SU-DHL-6 (cell line): Measurements from ENCODE around the gene PTGES.

Source experiments
- H2AFZ ChIP-seq: fragments of 200-600 bp; sonication (generic); 2 replicates; pipeline ENCODE4 v1.6.1; 2014; ENCODE audit warnings: low read depth, mild to moderate bottlenecking, moderate library complexity, mixed read lengths, antibody characterized with exemption, low read length; ENCODE audit not compliant: severe bottlenecking
- H3F3A ChIP-seq: fragments of 200-600 bp; shearing (Covaris generic); 2 replicates; pipeline ENCODE4 v1.6.0; 2016; ENCODE audit warnings: antibody characterized with exemption, mild to moderate bottlenecking; ENCODE audit not compliant: insufficient read depth
- H3K27ac ChIP-seq: fragments of 200-600 bp; sonication (generic); 2 replicates; pipeline ENCODE4 v1.5.1; 2016; ENCODE audit warnings: low read depth, mild to moderate bottlenecking, low read length, moderate library complexity, mixed read lengths
- H3K27me3 ChIP-seq: fragments of 200-600 bp; sonication (generic), shearing (Covaris generic); 2 replicates; pipeline ENCODE4 v1.6.0; 2014; ENCODE audit warnings: mild to moderate bottlenecking, low read length
- H3K36me3 ChIP-seq: fragments of 200-600 bp; sonication (generic); 2 replicates; pipeline ENCODE4 v1.6.1; 2014; ENCODE audit warnings: mild to moderate bottlenecking, low read length, mixed read lengths
- H3K4me2 ChIP-seq: fragments of 300-600, 200-600 bp; shearing (Covaris generic), sonication (generic); 2 replicates; pipeline ENCODE4 v1.6.0; 2014; ENCODE audit warnings: low read length, low read depth, mild to moderate bottlenecking; ENCODE audit not compliant: poor library complexity, severe bottlenecking
- H3K4me3 ChIP-seq: fragments of 200-600 bp; sonication (generic); 2 replicates; pipeline ENCODE4 v1.5.1; 2014; ENCODE audit warnings: antibody characterized with exemption, low read length, mild to moderate bottlenecking, mixed read lengths; ENCODE audit not compliant: insufficient read depth, poor library complexity, severe bottlenecking
- H3K79me2 ChIP-seq: fragments of 200-600 bp; sonication (generic); 2 replicates; pipeline ENCODE4 v1.6.1; 2014; ENCODE audit warnings: mild to moderate bottlenecking, low read length, moderate library complexity; ENCODE audit not compliant: insufficient read depth
- H3K9ac ChIP-seq: fragments of 200-600 bp; sonication (generic); 2 replicates; pipeline ENCODE4 v1.7.0; 2014; ENCODE audit warnings: mild to moderate bottlenecking, low read length
- H3K9me2 ChIP-seq: fragments of 200-600 bp; sonication (generic); replicated peaks from 2 replicates; pipeline ENCODE4 v1.6.1; 2014; ENCODE audit warnings: low read length; ENCODE audit not compliant: insufficient read depth
- H3K9me3 ChIP-seq: fragments of 200-600 bp; sonication (generic); 2 replicates; pipeline ENCODE4 v1.6.1; 2014; ENCODE audit warnings: low read length, mixed read lengths; ENCODE audit not compliant: insufficient read depth
- H4K20me1 ChIP-seq: fragments of 200-600 bp; sonication (generic); 2 replicates; pipeline ENCODE4 v1.6.1; 2014; ENCODE audit warnings: low read depth, mild to moderate bottlenecking, antibody characterized with exemption, low read length, moderate library complexity, mixed read lengths
- CTCF ChIP-seq: fragments of 200-600 bp; sonication (generic); IDR thresholded peaks from one replicate; pipeline ENCODE4 v1.5.1; 2017; ENCODE audit warnings: antibody characterized with exemption, mild to moderate bottlenecking, low read length, moderate library complexity; ENCODE audit not compliant: insufficient read depth, poor library complexity, severe bottlenecking
- EZH2phosphoT487 ChIP-seq: fragments of 200-600 bp; sonication (generic), shearing (Covaris generic); conservative IDR thresholded peaks from 2 replicates; pipeline ENCODE4 v1.6.1; 2018; ENCODE audit warnings: mild to moderate bottlenecking, antibody characterized with exemption, low read length, moderate library complexity, mixed read lengths

Gene PTGES

GRCh38 chr9:129702589-129703520, 50.0 kb downstream of the PTGES start:
- no peak overlapping the region for H3K4me2 ChIP-seq
- H4K20me1 ChIP-seq, result no peaks in the 10 kb centered on the region
- TF ChIP-seq EZH2phosphoT487 (no peak), CTCF (no peak)
- H3K9me2 ChIP-seq, result no peaks in the 10 kb centered on the region
- H3K27ac ChIP-seq, result no peak overlapping the region
- H3K79me2 ChIP-seq, result no peaks in the 10 kb centered on the region
- H3K9ac ChIP-seq, result no peak overlapping the region
- no peak overlapping the region for H3K4me3 ChIP-seq
- no peaks in the 10 kb centered on the region for H3F3A ChIP-seq
- H2AFZ ChIP-seq, result no peak overlapping the region
- H3K27me3 ChIP-seq, result no peaks in the 10 kb centered on the region
- H3K36me3 ChIP-seq, result no peaks in the 10 kb centered on the region
- no peaks in the 10 kb centered on the region for H3K9me3 ChIP-seq

GRCh38 chr9:129701549-129701948, 51.3 kb downstream of the PTGES start:
- H3F3A ChIP-seq, result no peaks in the 10 kb centered on the region
- no peak overlapping the region for H3K4me3 ChIP-seq
- H3K27me3 ChIP-seq, result no peaks in the 10 kb centered on the region
- H3K9me3 ChIP-seq, result no peaks in the 10 kb centered on the region
- no peak overlapping the region for H3K9ac ChIP-seq
- H3K27ac ChIP-seq, result no peak overlapping the region
- H3K4me2 ChIP-seq, result no peak overlapping the region
- H2AFZ ChIP-seq, result no peak overlapping the region
- H3K9me2 ChIP-seq, result no peaks in the 10 kb centered on the region
- TF ChIP-seq EZH2phosphoT487, result no peak
- no peaks in the 10 kb centered on the region for H3K79me2 ChIP-seq
- H4K20me1 ChIP-seq, result no peaks in the 10 kb centered on the region
- no peaks in the 10 kb centered on the region for H3K36me3 ChIP-seq

GRCh38 chr9:129701054-129701453, 51.8 kb downstream of the PTGES start:
- Histone ChIP-seq H3K9me3 (no peaks in the 10 kb centered on the region), H2AFZ (no peak overlapping the region), H3K79me2 (no peaks in the 10 kb centered on the region), H3K36me3 (no peaks in the 10 kb centered on the region), H3K27me3 (no peaks in the 10 kb centered on the region), H3K4me2 (no peak overlapping the region), H4K20me1 (no peaks in the 10 kb centered on the region), H3K9ac (no peak overlapping the region), H3K9me2 (no peaks in the 10 kb centered on the region), H3F3A (no peaks in the 10 kb centered on the region), H3K27ac (no peak overlapping the region), H3K4me3 (no peak overlapping the region)
- no peak for TF ChIP-seq EZH2phosphoT487
- TF ChIP-seq CTCF, result no peak

- Histone ChIP-seq H3K4me2 (no peak overlapping the region), H2AFZ (no peak overlapping the region), H4K20me1 (no peaks in the 10 kb centered on the region), H3K9me3 (no peaks in the 10 kb centered on the region), H3F3A (no peaks in the 10 kb centered on the region), H3K9ac (no peak overlapping the region), H3K36me3 (no peaks in the 10 kb centered on the region), H3K27me3 (no peaks in the 10 kb centered on the region), H3K9me2 (no peaks in the 10 kb centered on the region), H3K79me2 (no peaks in the 10 kb centered on the region), H3K4me3 (no peak overlapping the region), H3K27ac (no peak overlapping the region)
- TF ChIP-seq EZH2phosphoT487 (no peak), CTCF (no peak)
Observed at GRCh38 chr9:129698254-129698757, 54.5 kb downstream of the PTGES start.
